Fibroblast of villous mesenchyme (primary cell): Measurements from ENCODE around the gene GDF2. TPM values are rescaled to one million over a fixed set of nuclear protein-coding genes. Genes with fewer than 3 reads are reported as not detected.
A peak's percentile ranks its signal among the peaks of the same experiment; 100 is the strongest.

Experiments
- DNase-seq: peaks from one replicate; pipeline ENCODE4 v3.0.0-alpha.2; 2010; ENCODE audit warnings: low read depth
- H3K4me3 ChIP-seq: 2 replicates; pipeline ENCODE4 v1.5.1; 2011; ENCODE audit warnings: low read depth, mild to moderate bottlenecking, low read length
- total RNA-seq: library from RNA; depleted of rRNA; stranded (reverse); fragments of >200 nt; gene quantifications from 2 replicates; pipeline ENCODE4 v1.2.3, GENCODE V29; 2012
- TF ChIP-seq, protein P1 (sequence below): IDR thresholded peaks from 2 replicates; pipeline ENCODE4 v1.5.1; 2012; ENCODE audit warnings: low read depth, mild to moderate bottlenecking, low read length; ENCODE audit not compliant: insufficient read depth

The GDF2 gene
- total RNA-seq, 1 donor = not detected

- TF ChIP-seq, protein P1, sequence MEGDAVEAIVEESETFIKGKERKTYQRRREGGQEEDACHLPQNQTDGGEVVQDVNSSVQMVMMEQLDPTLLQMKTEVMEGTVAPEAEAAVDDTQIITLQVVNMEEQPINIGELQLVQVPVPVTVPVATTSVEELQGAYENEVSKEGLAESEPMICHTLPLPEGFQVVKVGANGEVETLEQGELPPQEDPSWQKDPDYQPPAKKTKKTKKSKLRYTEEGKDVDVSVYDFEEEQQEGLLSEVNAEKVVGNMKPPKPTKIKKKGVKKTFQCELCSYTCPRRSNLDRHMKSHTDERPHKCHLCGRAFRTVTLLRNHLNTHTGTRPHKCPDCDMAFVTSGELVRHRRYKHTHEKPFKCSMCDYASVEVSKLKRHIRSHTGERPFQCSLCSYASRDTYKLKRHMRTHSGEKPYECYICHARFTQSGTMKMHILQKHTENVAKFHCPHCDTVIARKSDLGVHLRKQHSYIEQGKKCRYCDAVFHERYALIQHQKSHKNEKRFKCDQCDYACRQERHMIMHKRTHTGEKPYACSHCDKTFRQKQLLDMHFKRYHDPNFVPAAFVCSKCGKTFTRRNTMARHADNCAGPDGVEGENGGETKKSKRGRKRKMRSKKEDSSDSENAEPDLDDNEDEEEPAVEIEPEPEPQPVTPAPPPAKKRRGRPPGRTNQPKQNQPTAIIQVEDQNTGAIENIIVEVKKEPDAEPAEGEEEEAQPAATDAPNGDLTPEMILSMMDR = no peak
- DNase-seq = no peak
- no peak overlapping the region for H3K4me3 ChIP-seq
Measured at GRCh38 chr10:47303866-47304265, 18.4 kb upstream of the GDF2 start.

GRCh38 chr10:47305566-47305965 is 16.7 kb upstream of the GDF2 start:
- TF ChIP-seq, protein P1 = no peak
- DNase-seq = no peak

GRCh38 chr10:47306387-47307210 is 15.7 kb upstream of the GDF2 start:
- TF ChIP-seq, protein P1 = no peak
- no peak for DNase-seq
- H3K4me3 ChIP-seq = no peak overlapping the region

More at GRCh38 chr10:47305566-47305965, 16.7 kb upstream of the GDF2 start:
- no peak overlapping the region for H3K4me3 ChIP-seq

GRCh38 chr10:47307381-47307780 is 14.9 kb upstream of the GDF2 start:
- TF ChIP-seq, protein P1 = no peak
- no peak for DNase-seq
- H3K4me3 ChIP-seq = no peak overlapping the region

DNA sequence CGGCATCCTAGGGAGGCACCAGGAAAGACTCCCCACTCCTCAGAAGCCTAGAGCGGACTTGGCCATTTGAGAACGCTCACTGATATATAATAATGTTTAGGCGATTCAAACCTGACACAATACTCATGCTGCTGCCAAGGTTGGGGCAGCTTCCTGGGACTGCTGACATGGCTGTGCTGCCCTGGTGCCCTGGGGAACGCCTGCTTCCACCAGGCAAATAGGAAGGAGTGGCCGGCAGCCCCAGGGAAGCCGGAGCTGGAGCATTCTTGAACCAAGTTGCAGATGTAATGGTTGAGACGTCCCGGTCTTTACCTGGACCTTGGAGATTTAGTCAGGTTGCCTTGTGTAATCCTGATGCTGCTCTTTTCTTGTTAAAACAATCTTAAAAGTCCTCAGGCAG is 13.5 kb upstream of the GDF2 start:
- H3K4me3 ChIP-seq = no peak overlapping the region
- TF ChIP-seq, protein P1 = no peak
- DNase-seq = no peak

DNA sequence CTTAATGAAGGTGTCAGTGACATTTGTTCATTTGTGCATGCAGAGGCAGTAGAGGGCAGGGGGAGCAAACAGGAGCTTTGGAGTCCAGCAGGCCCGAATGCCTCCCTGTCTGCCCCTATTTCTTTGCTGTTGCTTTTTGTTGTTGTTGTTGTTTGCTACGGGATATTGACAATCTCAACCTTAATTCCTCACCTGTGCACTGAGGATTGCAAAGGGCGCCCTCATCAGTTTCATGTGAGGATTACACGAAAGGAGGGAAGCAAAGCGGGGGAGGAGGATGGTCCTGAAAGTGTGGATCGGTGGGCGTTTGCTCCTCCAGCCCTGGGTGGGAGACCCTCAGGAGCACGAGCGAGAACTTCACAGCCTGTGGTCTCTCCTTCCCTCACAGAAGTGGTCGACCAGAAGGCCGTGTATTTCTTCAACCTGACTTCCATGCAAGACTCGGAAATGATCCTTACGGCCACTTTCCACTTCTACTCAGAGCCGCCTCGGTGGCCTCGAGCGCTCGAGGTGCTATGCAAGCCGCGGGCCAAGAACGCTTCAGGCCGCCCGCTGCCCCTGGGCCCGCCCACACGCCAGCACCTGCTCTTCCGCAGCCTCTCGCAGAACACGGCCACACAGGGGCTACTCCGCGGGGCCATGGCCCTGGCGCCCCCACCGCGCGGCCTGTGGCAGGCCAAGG is 12.7 kb upstream of the GDF2 start:
- DNase-seq = no peak
- TF ChIP-seq, protein P1 = peak; percentile 37
- H3K4me3 ChIP-seq = no peak overlapping the region
